GM12873 (cell line): ENCODE data around the gene MAP4K2.

Experiments used
- CTCF ChIP-seq: IDR thresholded peaks from 2 replicates; pipeline ENCODE4 v1.5.1; 2012; ENCODE audit warnings: low read depth, mild to moderate bottlenecking, moderate library complexity, low read length, control low read depth; ENCODE audit not compliant: insufficient read depth; ENCODE audit errors: missing control alignments

Gene MAP4K2

DNA sequence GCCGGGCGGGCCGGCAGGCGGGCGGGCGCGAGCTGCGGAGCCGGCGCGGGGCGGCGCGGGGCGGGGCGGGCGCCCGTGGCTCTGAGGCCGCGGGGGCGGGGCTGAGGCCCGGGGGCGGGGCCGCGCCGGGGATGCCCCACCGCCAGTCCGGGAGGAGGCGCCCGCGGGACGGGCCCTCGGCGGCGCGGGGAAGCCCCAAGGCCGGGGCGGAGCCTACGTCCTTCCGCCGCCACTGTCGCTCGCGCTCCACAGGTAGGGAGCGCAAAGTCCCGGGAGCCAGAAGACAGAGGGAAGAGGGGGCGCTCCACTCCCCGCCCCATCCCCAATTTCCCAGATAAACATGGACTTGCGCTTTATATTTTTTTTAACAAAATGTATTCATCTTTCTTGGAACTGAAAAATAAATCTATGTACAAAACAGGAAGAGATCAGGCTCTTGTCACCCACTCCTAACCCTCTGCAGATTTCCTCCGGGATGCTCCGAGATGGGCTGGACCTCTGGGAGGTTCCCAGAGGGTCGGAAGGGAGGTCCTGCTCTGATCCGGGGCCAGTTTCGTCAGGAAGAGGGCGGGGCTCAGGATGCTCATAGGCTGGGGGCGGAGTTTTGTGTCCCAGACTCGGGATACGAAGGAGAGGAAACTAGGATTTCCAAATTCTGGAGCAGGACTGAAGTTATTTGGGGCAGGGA, at the start of gene MAP4K2:
Gene MAP4K2, minus strand, starts transcription at position 57 of the 688 bp plus-strand sequence. CDS start 65 bp downstream, outside the sequence.
- TF ChIP-seq CTCF = peak; percentile 27

DNA sequence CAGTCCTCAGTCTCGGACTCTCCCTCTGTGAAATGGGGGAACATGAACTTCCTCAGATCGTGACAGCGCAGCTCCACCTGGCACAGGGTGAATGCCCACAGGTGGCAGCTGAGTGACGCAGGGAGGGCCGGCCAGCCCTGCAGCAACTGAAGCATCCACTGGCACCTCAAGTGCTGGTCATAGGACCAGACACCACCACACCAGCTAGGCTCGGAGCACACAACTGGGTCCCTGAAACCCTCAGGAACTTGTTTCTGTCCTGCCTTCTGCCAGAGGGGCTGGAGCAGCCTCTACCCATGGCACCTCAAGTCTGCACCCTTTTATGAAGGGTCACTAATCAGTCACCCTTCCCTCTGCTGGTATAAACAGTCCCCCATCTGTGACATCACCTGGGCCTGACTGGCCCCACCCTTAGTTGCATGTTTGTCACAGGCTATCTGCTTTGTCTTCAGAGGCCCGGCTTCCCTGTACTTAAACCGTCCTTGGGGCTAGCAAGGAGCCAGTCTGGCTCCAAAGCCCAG, 48.9 kb upstream of the MAP4K2 start:
- no peak for TF ChIP-seq CTCF

DNA sequence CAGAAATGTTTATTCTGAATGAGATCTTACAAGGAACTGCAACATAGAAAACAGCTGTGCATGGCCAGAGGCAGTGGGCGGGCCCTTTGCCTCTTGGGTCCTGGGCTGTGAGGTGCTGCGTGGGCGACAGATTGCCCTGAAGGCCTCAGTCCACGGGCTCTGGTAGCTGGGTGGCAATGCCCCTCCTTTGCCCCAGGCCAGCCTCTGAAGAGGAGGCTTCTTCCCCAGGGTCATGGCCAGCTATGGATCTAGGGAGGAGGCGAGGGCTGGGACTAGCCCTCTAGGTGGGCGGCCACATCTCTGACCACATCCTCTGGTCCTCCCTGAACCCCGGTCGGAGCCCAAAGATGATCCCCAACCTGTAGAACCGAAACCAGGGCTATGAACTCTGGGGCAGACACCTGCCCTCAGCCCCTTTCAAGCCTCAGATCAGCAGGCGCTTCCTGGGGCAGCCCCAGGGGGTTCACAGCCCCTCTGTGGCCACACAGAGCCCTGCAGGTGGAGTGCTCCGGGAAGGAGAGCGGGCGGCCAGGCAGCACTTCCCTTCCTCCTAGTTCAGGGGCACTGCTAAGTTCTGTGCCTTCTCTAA, 48.1 kb upstream of the MAP4K2 start:
- TF ChIP-seq CTCF = peak; percentile 51

DNA sequence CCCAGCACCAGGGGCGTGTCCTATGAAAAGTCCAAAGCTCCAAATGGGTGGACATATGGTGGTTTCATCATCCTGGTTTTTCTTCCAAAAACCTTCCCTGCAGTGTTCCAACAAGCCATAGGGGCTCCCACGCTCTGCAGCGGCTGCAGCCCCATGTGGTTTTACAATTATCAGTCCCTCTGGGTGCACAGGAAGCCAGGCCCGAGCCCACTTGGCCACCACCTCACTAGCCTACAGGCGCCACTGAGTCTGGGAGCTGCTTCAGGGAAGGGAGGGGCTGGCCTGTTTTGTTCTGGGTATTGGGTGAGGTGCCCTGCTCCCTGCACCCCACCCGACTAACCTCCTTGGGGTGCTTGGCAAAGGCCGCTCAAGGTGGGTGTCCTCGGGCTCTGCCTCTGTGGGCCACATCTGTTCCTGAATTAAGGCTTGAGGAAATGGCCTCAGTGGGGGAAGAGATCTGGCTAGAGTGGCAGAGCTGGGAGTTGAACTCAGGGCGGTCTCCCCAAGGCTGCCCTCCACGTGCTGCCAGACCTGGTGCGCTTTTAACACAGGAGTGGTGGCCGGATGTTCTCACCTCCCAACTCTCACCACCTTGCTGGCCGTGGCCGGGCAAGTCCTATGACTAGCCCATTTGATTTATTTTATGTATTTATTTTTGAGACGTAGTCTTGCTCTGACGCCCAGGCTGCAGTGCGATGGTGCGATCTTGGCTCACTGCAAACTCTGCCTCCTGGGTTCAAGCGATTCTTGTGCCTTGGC, 46.8 kb upstream of the MAP4K2 start:
- TF ChIP-seq CTCF = no peak

DNA sequence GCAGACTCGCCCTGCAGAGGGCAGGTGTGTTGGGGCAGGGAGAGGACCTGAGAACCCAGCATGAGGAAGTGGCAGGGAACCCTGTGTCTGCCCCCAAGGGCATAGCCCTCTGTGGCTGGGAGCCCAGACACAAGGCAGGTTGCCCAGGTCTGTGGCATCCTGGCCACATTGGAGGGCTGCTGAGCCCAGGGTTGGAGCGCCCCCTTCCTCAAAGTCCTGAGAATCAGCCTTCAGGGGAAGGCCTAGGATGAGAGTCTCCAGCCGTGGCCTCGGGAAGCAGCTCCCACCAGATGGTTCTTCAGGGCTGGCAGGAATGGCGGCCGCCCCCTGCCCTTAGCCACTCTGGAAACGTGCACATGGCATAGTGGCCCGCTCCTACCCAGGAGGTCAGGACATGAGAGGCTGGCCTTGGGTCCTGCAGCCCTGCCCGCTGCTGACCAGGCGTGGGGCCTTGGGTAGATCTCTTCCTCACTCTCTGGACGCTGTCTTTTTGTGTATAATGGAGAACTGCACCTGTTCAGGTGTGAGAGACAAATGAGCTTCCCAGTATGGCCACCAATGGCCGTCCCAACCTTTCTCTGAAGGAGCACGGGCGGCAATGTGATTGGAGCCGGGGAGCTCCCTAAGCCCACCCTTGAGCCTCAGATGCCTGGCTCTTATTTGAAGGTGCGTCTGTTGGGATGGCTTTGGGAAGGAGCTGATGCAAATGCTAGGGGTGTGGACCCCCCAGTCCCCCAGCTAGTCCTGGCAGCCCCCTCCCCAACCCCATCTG, 46.0 kb upstream of the MAP4K2 start:
- TF ChIP-seq CTCF = peak; percentile 26

GRCh38 chr11:64848214-64848825, 45.3 kb upstream of the MAP4K2 start:
- no peak for TF ChIP-seq CTCF
